Stimulated activated CD4-positive, alpha-beta T cell treated with anti-CD3 and anti-CD28 coated beads, Interleukin-1b, Interleukin-23, amount 100 ng/mL, for 48 hours (primary cell): ENCODE measurements around the gene AGER.
"Not testable (repeated sequence)": the region's sequence is repeated elsewhere in the genome, so short reads cannot be mapped to it uniquely, and the experiment has no call there.

Source experiments
- DNase-seq: peaks from one replicate; pipeline ENCODE4 v3.0.0-alpha.2; 2020

The AGER gene

GRCh38 chr6:32198345-32198696, 14.3 kb upstream of the AGER start:
- DNase-seq: no peak

- DNase-seq: no peak
These were observed 12.9 kb upstream of the AGER start for GRCh38 chr6:32196682-32197616.

GRCh38 chr6:32195902-32196681, 12.0 kb upstream of the AGER start:
- peak; percentile 72 for DNase-seq

DNA sequence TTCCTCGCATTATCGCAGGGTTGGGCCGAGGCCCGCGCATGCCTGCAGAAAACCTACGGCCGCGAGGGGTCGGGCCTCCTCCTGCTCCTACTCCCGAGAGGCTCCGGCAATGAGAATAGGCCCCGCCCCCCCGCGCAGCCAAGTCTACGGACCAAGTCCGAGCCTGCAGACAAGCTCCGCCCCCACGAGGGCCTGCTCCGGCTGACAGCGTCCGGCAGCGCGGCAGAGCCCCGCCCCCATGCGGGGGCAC, 11.5 kb upstream of the AGER start:
- DNase-seq: peak; percentile 100

DNA sequence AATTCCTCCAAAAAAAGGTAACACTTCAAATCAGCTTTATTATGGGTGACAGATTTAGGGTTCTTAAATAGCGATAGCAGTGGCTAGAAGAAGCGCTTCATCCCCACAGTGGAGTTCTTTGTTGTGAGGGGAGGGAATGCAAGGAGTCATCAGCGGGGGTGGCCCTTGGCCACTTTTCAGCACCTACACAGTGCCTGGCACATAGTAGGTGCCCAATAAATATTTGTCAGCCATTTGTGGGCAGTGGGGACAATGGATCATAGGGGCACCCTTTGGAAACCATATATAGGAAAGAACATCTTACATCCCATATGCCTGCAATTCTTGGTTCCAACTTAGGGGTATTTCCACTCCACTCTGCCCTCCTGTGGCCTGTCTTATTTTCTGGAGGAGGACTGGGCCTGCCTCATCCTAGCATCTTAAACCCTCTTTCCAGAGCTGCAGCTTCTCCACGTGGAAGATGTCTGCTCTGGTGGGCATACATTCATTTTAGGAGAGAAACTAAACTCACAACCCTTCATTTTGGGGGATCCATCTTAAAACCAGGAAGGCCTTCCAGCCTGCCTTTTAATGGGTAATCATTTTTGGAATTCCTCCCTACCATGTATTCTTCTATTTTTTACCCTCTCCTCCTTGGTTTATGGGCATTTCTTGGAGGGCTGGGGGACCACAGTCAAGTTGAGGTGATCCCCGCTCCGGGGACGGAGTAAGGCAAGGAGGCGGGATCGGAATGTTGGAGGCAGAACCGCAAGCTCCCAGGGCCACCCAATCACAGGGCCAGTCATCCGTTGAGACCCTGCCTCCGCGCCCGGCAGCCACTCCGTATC, 11.0 kb upstream of the AGER start:
- no peak for DNase-seq

- DNase-seq: no peak
These were observed 10.3 kb upstream of the AGER start for GRCh38 chr6:32194388-32194787.

GRCh38 chr6:32193096-32193495, 9.0 kb upstream of the AGER start:
- DNase-seq: not testable (repeated sequence)

- DNase-seq: peak; percentile 51
These were observed 8.6 kb upstream of the AGER start, which contains the start of gene GPSM3 for GRCh38 chr6:32192608-32193039. Gene GPSM3 (minus strand): TSS chr6:32192643. CDS start chr6:32192513, 130 bp downstream.

DNA sequence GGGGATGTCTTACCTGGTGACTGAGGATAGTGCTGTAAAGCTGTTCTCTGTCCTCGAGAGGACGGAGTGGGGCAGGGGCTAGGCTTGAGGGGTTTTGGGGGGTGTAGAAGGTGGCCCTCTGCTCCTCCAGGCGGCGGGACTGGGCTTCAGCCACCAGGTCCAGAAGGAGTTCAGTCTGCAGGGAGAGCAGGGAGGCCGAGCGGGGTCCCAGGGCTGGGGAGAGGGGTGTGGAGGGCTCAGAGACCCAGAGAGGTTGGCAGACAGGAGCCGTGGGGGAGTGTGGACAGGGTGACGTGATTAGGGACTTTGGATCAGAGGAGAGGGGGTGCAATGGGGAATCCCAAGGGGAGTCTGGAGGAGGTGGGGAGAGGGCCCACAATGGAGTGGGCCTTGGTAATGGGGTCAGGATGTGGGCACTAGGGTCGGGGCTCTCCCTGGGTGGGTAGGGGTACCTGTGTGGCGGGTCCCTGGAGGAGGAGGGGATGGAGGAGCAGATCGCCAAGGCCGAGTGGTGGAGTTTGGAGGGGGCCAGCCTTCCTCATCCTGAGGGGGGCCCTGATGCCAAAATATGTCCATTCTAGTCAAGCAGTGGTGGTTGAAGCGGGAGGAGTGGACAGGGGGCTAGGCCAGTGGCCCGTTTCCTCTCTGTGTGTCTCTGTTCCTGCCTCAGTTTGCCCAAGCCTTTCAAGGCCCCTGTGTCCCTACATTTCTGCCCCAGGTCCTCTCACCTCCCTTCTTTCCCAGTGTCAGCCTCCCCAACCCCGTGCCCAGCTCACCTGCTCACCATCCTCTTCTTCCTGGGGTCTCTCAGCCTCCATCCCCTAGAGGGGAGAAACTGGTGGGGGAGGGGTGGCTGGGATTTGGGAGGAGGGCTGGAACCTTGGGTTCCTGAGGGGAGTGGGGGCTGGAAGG, 7.9 kb upstream of the AGER start:
- DNase-seq: no peak

DNA sequence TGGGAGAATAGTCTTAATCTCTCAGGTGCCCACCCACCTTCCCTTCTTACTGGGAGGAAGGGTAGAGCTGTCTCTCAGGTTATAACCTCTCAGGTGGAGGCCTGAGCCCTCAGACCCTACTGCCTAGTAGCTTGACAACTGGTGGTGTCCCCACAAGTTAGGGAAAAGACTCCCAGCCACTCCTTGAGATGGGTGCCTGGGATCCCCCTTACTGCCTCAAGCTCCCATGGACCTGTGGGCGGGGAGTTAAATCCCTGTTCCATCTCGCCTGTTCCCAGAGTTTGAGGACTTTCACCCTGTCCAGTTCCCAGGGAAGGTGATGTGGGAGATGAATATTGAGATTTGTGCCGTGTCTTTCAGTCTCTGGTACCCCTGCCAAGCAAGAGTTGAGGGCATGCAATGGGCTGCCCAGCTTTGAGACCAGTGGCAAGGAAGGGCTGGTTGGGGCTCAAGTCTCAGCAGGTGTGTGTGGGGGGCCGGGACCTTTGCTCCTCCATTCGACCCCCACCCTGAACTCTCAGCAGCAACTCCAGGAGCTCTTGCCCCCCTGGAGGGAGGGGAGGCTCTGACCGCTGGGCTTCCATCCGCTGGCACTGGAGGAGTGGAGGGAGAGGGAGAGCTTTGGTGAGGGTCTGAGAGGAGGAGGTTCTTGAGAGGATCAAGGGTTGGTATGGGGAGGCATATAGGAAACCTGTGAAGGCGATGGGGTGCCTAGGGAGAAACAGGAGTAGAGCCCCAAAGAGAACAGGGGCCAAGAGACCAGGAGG, 7.0 kb upstream of the AGER start:
- DNase-seq: no peak

DNA sequence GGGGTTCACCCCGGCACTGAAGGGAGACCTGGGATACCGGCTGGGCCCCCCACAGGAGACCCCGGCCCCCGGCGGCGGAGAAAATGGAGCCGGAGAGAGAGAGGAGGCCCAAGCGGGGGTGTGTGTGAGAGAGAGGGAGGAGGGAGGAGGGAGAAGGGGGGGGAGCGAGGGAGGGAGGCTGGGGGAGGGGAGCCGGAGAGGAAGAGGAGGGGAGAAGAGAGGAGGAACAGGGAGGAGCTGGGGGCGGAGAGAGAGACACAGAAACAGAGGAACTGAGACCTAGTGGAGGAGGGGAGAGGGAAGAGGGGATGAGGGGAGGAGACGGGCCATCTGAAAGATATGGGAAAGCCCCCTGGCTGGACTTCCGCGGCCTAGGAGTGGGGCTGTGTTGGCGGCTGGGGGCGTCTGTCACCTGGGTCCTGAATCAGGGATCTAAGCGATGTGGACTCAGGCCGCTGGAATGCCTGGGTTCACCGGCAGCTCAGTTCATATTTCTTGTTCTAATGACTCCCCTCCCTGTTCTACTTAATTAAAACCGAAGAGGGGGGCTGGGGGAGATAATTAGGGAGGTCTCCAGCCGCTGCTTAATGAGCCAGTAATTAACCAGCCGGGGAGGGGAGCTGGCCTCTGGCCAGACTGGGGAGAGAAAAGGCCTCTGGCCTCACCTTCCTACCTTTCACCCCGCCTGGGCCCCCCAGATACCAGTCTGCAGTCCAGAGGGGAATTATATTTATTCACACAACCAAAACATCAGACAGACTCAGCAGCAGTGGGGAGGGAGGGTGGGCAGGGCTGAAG, 6.2 kb upstream of the AGER start, which contains the start of gene PBX2:
PBX2 (minus strand) TSS at position 149 of the 798 bp plus-strand sequence. CDS start 287 bp downstream, outside the sequence.
- DNase-seq: peak; percentile 79

DNA sequence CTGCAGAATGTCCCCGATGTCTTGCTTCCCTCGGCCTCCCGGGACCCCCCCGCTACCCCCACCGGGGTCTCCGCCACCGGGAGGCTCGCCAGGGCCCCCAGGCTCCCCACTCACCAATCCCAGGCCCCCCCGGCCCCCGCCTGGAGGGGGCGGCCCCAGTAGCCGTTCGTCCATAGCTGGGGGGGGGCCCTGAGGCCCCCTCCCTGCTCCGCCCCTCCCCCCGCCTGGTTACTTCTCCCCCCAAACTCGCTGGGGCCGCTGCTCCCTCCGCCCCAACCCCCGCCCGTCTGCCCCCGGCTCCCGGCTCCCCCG, 5.6 kb upstream of the AGER start:
- DNase-seq: no peak

- no peak for DNase-seq
These were observed 5.2 kb upstream of the AGER start for GRCh38 chr6:32189069-32189741.

DNA sequence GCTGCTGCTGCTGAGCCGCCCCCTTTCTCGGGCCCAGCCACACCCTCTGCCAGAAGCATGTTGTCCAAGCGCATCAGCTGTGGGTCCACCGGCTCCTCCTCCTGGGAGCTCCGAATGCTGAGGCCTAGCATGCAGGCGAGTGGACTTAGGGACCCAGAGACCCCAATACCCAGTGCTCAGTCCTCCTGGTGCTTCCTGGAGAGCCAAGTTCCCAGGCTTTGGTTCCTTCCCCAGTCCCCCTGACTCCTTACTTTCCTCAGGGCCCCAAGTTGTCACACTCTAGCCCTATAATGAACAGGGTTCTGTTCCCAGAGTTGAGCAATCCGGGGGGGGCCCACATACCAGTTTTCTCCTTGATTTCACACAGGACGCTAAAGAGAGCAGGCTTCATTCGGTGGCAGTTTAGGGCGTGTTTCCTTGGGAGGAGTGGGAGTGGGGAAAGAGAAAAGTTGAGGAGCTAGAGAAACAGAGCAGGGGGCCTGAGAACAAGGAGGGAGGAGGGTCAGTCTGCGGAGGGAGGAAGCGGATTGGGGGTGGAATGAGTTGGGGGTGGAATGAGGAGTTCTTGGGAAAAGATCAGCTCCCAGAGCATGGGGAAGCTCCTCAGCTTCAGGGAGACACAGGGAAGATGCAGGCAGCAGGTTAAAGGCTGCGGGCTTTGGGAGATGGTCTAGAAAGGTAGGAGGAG, 4.5 kb upstream of the AGER start:
- DNase-seq: no peak

DNA sequence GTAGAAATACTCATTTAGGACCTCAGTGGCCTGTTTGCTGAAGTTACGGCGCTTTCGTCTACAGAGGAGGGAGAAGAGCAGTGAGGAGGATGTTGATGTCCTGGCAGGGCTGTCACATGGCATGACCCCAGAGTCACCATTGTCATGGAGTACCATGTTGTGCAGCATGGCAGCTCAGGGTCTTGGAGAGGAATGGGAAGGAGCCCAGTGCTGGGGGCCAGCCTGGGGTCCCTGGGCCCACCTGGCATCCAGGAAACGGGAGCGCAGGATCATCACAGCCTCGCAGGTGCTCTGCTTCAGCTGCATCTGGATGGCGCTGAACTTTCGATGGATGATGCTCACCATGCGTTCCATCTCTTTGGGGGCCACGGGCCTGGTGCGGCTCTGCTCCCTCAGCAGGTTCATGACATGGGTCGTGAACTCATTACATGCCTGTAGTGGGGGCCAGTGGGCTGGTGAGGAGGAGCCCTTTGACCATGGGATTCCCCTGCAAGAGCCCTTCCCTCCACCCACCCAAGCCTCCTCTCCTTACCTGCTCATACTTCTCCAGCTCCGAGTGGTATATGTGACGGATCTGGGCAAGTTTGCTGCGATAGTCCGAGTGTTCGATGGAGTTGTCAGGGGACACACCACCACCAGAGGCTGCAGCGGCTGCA, 3.8 kb upstream of the AGER start:
- not testable (repeated sequence) for DNase-seq

DNA sequence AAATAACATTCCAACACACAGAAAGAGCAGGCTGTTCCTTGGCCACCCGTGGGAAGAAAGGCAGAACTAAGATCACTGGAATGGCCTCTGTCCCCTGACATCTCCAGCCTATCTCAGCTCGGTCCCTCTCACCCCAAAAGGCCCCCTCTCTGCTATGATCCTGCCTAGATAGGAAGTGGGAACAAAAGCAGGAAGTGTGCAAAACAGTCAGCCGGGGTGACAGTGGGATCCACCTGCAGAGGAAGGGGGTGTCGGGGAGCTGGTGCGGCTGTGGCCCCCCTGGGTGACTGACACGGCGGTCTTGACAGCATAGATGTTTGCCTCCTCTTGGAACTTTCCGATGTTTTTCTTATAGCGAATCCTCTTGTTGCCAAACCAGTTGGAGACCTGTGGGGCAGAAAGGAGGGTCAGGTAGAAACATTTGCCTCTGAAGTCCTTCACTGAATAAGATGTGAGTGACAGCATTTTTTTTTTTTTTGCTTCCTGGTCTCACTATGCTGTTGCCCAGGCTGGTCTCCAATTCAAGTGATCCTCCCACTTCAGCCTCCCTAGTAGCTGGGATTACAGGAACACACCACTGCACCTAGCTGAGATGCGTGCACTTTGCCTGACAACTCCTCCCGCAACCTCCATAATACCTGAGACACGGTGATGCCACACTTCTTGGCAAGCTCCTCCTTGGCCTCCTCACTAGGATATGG, 3.1 kb upstream of the AGER start:
- DNase-seq: no peak

DNA sequence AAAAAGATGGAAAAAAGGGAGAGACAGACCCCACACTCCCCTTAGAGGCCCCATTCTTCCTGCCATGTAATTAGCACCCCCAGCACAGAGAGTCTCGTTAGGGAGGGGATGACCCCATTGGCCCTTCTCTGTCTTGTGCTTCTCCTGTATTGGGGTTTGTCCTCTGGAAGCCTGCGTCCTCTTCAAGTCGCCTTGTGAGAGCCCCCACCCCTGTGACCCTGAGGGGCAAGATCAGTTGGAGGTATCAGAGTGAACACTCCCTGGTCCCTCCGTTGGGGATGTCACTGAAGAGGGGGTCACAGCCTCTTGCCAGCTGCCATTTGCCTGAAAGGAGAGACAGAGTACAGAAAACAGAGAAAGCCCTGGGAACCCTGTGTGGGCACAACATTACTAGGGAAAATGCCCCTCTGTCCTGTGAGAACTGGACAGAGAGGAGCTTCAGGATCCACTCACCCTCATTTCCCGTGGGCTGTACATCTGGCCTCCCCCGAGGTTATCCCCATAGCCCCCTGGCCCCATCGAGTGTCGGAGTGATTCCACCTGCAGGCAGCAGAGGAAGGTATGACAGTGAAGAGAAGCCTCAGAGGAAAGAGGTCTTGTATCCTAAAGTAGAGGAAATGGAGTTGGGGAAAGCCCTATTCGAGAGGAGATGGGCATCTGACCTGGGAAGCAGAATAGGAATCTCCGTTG, 2.2 kb upstream of the AGER start:
- DNase-seq: not testable (repeated sequence)
